Bronchial epithelial cell (primary cell): Measurements from ENCODE around the gene PDE4B. TPM values are rescaled to one million over a fixed set of nuclear protein-coding genes. Genes with fewer than 3 reads are reported as not detected.

Experiments
- DNase-seq: peaks from one replicate; pipeline ENCODE4 v3.0.0-alpha.2; 2010; ENCODE audit warnings: low read depth
- FAIRE-seq: peaks from 2 replicates; lab custom pipeline; 2011; peaks lifted over from hg19 to GRCh38; lab: Jason Lieb, UNC
- H3K27me3 ChIP-seq: 2 replicates; pipeline ENCODE4 v1.5.1; 2011; ENCODE audit warnings: low read length; ENCODE audit not compliant: control insufficient read depth, insufficient read depth
- H3K36me3 ChIP-seq: 2 replicates; pipeline ENCODE4 v1.5.1; 2011; ENCODE audit warnings: low read length; ENCODE audit not compliant: control insufficient read depth, insufficient read depth
- H3K4me3 ChIP-seq: 2 replicates; pipeline ENCODE4 v1.5.1; 2011; ENCODE audit warnings: mild to moderate bottlenecking, low read depth, low read length, control low read depth
- total RNA-seq: library from RNA; depleted of rRNA; stranded (reverse); fragments of >200 nt; gene quantifications from 2 replicates; pipeline ENCODE4 v1.2.1, GENCODE V29; 2014
- TF ChIP-seq, protein P1 (sequence below): IDR thresholded peaks from 2 replicates; pipeline ENCODE4 v1.5.1; 2011; ENCODE audit warnings: mild to moderate bottlenecking, moderate library complexity, low read length, control low read depth, inconsistent platforms; ENCODE audit not compliant: insufficient read depth, severe bottlenecking

The PDE4B gene
- total RNA-seq, 1 donor from 2014 or later, result 0.26 TPM

DNA sequence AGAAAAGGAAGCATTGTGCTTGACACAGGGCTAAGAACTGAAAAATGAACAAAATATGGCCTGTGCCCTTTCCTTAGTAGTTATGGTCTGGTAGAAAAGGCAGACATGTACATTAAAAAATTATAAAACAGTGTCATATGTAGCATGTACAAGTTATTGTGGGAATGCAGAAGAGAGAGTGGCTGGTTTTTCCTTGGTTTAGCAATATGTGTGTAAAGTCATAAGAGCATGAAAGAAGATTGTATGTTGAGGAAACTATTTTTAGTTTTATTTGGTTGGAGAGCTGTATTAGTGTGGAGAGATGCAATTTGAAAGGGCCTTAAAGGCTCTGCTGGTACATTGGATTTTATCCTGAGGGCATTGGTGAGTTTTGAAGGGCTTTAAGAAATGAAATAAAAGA is 145.8 kb downstream of the PDE4B start:
- Histone ChIP-seq H3K4me3 (no peak overlapping the region), H3K36me3 (no peaks in the 10 kb centered on the region), H3K27me3 (no peaks in the 10 kb centered on the region)
- DNase-seq (no peak), FAIRE-seq (no peak)
- TF ChIP-seq, protein P1, sequence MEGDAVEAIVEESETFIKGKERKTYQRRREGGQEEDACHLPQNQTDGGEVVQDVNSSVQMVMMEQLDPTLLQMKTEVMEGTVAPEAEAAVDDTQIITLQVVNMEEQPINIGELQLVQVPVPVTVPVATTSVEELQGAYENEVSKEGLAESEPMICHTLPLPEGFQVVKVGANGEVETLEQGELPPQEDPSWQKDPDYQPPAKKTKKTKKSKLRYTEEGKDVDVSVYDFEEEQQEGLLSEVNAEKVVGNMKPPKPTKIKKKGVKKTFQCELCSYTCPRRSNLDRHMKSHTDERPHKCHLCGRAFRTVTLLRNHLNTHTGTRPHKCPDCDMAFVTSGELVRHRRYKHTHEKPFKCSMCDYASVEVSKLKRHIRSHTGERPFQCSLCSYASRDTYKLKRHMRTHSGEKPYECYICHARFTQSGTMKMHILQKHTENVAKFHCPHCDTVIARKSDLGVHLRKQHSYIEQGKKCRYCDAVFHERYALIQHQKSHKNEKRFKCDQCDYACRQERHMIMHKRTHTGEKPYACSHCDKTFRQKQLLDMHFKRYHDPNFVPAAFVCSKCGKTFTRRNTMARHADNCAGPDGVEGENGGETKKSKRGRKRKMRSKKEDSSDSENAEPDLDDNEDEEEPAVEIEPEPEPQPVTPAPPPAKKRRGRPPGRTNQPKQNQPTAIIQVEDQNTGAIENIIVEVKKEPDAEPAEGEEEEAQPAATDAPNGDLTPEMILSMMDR, result no peak

DNA sequence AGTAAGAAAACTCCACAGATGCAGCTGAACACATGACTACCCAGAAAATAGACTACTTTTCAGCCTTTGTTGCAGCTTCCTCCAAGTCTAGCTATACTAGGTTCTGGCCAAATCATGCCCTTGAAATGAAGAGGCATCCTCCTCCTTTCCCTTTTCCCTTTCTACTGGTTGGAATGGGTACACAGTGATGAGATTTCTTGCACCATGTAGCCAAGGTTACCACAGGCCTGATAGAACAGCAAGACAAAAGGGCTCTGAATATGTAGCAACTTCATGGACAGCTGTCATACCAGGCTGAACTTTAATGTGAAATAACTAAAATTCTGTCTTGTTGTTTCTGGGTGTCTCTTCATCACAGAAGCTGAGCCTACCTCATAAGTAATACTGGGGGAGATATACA is 146.5 kb downstream of the PDE4B start:
- no peaks in the 10 kb centered on the region for H3K27me3 ChIP-seq
- H3K36me3 ChIP-seq, result no peaks in the 10 kb centered on the region
- TF ChIP-seq, protein P1, result no peak
- FAIRE-seq (no peak), DNase-seq (no peak)
- H3K4me3 ChIP-seq, result no peak overlapping the region

DNA sequence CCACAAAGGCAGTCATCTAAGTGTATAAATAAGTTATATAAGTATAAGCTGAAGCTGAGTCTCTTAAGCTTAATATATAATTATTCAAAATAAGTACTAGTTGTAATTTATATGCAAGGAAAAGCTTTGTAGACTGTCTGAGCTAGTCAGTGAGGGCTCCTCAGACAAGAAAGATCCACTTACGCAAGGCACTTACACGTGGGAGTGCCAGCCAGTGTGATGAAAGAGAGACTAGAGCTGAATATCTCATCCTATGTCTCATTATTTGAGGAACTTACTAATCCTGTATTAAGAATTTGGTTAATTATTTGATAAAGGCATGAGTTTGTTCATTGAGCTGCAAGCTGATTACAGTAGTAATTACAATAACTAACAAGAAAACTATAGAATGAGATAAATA is 146.9 kb downstream of the PDE4B start:
- no peaks in the 10 kb centered on the region for H3K27me3 ChIP-seq
- FAIRE-seq, result no peak
- TF ChIP-seq, protein P1, result no peak
- H3K36me3 ChIP-seq, result no peaks in the 10 kb centered on the region
- no peak overlapping the region for H3K4me3 ChIP-seq
- peak; percentile 38 for DNase-seq

DNA sequence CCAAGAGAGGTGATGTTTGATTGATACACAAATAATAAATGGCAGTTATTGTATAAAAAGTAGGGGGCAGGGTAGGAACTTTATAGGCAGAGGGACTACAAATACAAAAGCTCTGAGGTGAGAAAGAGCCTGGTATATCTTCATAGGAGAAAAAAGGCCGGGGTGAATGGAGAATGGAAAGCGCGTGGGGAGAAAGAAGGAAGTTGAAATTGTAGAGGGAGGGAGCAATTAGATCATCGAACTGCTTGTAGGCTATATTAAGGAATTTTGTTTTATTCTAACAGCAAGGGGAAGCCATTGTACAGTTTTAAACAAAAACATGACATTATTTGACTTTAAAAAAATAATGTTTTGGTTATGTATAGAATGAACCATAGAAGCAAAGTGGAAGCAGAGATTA is 147.4 kb downstream of the PDE4B start:
- FAIRE-seq, result no peak

DNA sequence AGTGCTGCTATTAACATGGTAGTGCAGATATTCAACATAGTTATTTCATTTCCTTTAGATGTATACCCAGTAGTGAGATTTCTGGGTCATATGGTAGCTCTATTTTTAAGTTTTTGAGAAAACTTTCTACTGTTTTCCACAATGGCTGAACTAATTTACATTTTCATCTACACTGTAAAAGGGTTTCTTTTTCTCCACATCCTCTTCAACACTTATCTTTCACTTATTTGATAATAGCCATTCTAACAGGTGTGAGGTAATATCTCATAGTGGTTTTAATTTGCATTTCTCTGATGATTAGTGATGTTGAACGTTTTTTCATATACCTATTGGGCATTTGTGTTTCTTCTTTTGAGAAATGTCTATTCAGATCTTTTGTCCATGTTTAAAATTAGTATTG is 149.8 kb downstream of the PDE4B start:
- no peaks in the 10 kb centered on the region for H3K36me3 ChIP-seq
- FAIRE-seq, result no peak
- no peak overlapping the region for H3K4me3 ChIP-seq
- TF ChIP-seq, protein P1, result no peak
- DNase-seq, result no peak
- no peaks in the 10 kb centered on the region for H3K27me3 ChIP-seq

More for the DNA sequence above, 147.4 kb downstream of the PDE4B start:
- Histone ChIP-seq H3K4me3 (no peak overlapping the region), H3K36me3 (no peaks in the 10 kb centered on the region), H3K27me3 (no peaks in the 10 kb centered on the region)
- TF ChIP-seq, protein P1, result no peak
- DNase-seq, result no peak

DNA sequence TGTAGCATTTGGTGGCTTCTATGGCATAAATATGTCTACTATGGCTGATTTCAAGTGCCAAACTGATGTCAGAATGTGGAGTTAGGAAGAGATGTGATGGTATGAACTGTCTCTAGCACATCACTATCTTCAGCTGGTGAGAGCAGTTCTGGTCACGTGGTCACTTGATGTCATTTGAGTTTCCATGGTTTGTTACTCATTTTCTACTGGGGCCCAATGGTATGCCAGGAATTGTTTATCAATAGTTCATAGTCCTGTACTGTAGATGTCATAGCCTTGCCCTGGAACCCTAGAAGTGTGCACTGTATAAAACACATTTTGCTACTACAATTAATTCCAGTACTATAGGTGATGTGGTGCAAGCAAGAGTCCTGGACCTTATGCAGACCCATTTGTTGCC is 153.7 kb downstream of the PDE4B start:
- FAIRE-seq, result no peak
- TF ChIP-seq, protein P1, result no peak

More for the DNA sequence above, 153.7 kb downstream of the PDE4B start:
- Histone ChIP-seq H3K36me3 (no peaks in the 10 kb centered on the region), H3K27me3 (no peaks in the 10 kb centered on the region), H3K4me3 (no peak overlapping the region)
- DNase-seq, result no peak
